Activated CD8-positive, alpha-beta memory T cell treated with anti-CD3 and anti-CD28 coated beads for 24 hours (primary cell): ENCODE data around the gene LYG2.
"Not testable (repeated sequence)": the region's sequence is repeated elsewhere in the genome, so short reads cannot be mapped to it uniquely, and the experiment has no call there.

Source experiments
- DNase-seq: peaks from one replicate; pipeline ENCODE4 v3.0.0-alpha.2; 2020

Gene LYG2, protein sequence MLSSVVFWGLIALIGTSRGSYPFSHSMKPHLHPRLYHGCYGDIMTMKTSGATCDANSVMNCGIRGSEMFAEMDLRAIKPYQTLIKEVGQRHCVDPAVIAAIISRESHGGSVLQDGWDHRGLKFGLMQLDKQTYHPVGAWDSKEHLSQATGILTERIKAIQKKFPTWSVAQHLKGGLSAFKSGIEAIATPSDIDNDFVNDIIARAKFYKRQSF

DNA sequence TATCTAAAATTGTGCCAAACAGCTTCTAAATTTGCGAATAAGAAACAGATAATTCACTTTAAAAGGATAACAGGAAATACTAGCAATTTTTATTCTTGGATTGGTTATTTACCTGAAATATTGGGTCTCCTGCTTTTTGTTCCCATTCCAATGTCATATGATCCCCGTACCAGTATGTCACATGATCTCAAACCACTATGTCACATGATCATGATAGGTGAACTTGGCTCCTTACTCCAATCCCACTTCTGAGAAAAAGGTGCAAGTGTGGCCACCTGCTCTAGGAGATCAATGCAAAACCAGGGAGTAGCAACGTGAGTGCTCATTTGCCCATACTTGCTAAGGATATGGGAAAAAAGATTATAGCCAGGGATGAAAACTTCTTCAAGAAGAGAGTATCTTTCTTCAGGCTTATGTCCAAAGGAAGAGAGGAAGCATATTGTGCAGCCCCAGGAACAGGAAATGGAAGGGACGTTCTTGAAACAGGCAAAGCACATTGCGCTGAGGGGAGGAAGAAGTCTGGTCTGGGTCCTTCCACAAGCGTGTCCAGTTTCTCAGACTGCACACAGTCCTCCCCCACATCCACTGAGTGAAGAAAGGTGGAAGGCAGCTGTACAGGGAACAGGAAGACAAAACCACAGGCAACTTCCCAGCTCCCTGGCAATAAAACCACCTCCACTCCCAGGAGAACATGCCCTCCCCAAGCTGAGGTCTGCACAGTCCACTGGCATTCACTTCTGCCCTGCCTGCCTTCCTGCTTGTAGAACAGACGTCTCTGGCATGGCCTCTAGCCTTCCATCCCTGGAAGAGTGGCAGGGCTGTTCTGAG, at the start of gene LYG2:
LYG2 (minus strand) TSS at position 176 of the 828 bp plus-strand sequence. CDS start 1,406 bp downstream, outside the sequence.
- DNase-seq: no peak

DNA sequence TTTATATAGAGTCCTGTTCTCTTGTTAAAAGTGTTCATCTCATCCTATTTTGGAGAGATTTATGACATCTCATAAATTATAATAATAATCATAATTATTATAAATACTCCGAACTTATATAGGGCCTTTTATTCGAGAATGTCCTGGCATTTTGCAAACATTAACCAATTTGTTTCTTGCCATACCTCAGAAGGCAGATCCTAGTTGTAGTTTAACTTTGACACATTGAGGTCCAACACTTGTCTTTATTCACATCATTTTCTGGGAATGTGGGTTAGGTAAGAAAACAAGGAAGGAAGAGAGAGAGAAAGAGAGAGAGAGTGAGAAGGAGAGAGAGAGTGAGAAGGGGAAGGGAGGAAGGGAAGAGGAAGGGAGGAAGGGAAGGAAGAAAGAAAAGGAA, 45.6 kb upstream of the LYG2 start, which contains the start of gene LYG1:
LYG1 (minus strand) TSS at position 101 of the 400 bp plus-strand sequence. CDS start 5,527 bp downstream, outside the sequence.
- not testable (repeated sequence) for DNase-seq

DNA sequence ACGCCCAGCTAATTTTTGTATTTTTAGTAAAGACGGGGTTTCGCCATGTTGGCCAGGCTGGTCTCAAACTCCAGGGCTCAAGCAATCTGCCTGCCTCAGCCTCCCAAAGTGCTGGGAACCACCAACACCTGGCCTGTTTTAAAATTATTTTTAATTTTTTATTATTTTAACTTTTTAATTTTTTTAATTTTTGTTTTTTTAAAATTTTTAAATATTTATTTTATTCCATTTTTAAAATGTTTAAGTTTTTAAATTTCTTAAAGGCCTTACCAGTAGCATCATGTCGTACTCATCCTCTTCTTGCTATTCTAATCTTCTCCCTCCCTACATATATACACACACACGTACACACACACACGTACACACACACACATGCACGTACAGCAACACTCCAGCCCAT, 44.1 kb upstream of the LYG2 start:
- DNase-seq: no peak

DNA sequence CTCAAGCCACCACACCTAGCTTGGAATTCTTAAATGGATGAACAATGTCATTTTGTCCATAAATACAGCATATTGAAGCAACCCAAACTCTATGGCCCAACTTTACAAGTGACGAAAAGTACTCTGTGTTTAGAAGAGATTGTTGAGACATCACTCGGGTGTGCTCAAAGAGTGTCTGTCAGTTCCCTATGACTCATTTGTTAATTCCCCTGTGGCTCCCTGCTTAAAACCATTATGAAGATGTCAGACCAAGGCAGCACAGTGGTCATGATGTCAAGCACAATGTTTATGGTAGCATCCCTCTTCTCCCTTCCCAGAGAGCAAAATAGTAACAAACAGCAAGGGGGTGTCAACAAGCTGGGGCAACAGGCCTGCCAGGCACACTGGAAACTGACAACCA, 42.5 kb upstream of the LYG2 start:
- no peak for DNase-seq

DNA sequence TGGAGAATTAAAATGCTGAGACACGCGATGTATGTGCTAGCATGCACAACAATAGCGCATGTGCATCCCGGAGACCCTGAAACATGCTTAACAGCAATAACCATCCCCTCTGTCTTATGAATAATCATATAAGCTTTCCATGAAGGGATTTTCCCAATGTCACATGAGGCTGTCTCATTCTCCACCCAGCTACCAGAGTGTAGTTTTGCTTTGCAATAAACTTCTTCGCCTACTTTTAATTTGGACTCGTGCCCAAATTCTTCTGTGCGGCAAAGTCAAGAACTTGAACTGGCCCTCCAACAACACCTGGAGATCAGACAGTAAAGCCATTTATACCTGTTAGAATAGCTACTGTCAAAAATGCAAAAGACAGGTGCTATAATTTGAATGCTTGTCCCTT, 30.1 kb upstream of the LYG2 start:
- DNase-seq: no peak

DNA sequence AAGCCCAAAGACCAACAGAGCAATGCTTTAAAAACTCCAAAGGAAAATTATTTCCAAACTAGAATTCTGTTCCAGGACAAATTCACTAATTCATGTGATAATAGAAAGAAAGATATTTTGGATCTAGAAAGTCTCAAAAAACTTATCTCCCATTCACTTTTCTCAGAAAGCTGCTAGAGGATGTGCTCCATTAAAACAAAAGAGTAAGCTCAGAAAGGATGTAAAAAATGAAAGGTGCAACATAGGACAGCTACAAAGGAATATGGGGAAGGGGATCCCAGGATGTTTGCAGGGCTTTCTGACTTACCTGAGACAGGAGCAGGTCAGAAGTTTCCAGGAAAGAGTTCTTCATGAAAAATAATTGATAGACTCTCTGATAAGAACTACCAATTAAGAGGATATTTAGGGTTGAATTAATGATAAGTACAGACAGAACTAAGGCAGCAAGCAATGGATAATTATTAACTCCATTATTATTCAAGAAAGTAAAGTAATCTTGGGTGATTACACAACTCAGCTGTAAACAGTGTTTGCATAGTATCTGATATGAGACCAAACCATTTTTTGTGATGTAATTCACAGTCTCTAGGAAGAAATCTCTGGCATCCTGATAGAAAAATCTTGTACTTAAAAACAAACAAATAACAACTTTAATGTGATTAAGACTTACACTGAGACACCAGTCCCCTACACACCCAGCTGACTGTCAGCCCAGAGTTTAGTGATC, 24.7 kb upstream of the LYG2 start:
- DNase-seq: no peak

DNA sequence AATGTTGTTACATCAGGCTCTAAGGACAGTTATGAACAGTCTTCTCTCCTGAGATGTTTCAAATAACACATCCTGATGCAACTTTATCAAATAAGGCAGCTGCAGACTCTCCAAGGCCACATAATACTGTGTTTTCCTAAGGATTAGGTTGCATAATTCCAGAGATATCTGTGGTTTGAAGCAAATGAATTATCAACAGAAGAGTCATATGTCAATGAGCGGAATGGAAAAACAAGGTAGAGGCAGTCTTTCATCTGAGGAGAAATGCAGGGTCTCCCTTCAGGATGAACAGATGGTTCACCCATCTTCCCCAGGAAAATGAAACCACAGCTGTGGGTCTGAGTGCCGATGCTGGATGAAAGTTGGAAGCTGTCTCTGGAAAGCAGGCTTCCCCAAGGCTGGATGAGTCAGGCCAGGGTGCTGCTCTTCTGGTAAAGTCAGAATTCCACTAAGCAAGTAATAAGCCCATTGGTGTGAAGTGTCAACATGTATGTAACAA, 23.4 kb upstream of the LYG2 start:
- DNase-seq: no peak

DNA sequence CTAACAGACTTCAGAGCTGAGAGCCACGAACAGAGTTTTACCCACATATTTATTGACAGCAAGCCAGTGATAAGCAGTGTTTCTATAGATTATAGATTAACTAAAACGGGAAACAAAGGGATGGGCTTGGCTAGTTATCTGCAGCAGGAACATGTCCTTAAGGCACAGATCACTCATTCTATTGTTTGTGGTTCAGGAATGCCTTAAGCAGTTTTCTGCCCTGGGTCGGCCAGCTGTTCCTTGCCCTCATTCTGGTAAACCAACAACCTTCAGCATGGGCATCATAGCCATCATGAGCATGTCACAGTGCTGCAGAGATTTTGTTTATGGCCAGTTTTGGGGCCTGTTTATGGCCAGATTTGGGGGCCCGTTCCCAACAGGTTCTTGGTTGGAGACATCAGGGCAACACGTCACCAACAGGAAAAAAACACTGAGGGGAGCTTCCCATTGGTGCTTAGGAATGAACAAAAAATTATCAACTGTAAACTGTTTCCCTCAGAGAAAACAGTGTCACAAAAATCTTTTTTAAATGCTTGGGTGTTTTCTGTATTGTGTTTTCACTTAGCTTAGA, 22.8 kb upstream of the LYG2 start:
- not testable (repeated sequence) for DNase-seq

DNA sequence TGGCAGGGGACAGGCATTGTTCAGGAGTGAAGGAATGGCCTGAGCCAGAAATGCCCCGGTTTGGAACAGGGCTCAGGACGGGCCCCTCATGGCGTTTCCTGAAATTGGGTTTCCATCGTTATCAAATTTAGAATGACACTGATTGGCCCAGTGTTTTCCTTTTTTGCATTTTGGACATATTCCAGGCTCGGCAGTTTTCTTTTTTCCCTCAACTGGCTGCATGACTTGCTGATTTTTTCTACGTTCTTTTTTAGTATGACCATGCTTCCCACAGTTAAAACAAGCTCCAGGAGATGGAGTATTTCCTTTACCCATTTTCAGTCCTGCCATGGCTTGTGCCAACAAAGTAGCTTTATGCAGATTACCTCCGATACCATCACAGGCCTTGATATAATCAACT, 20.4 kb upstream of the LYG2 start:
- DNase-seq: no peak

DNA sequence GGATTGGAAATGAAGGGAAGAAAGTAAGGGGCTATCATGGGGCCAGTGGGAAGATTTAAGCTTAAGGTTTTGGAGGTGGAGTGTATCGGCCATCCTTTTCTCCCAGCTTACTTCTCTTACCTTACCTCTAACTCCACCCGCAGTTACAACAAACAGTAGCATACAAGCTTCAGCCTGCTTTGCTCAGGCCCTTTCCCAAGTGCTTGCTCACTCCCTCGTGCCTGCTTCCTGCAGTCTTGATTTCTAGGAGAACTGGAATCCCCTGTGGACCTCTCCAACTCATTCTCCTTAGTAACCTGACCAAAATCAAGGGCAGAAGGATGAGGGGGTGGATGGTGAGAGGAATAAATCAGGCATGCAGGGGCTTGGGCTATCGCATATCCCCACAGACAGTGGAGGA, 5.8 kb upstream of the LYG2 start:
- no peak for DNase-seq

DNA sequence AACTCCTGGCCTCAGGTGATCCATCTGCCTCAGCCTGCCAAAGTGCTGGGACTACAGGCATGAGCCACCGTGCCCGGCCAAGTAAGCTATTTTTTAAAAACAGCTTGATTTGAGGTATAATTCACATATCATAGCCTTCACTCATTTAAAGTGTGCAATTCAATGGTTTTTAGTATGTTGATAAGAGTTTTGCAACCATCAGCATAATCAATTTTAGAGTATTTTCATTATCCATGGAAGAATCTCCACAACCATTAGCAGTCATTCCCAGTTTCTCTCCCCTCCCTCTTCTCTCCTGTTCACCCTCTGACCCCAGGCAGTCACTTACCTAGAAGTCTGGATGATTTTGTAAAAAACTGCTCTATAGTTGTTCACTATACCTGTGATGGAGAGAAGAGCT, 4.7 kb upstream of the LYG2 start:
- DNase-seq: no peak

DNA sequence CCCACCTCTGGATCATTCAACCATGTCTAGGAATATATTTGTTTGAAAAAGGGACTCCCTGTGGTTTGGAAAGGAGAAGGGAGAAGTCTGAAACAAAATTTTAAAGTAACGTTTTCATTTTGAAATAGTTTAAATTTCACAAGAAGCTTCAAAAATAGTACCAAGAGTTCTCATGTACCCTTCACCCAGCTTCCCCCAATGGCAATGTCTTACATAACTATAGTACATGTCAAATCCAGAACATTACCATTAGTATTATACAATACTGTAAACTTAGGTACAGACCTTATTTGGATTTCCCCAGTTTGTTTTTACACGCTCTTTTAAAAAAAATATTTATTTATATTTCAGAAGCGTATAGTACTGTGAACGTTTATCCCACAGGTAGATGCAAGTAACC, 4.0 kb upstream of the LYG2 start:
- no peak for DNase-seq

DNA sequence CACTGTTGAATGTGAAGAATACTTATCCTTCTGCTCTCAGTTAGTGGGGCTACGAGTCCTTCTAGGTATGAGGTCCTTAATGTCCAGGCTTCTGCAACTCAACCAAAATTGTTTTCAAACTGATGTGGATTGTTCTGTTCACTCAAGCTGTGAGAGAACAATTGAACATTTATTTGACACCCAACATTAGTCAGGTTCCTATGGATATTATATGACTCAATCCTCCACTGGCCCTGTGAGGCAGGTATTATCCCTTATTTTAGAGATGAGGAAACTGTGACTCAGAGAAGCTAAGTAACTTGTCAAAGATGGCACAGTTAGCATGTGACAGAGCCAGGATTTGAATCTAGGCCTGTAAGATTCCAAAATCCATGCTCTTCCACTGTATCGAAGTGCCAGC, 1.2 kb upstream of the LYG2 start:
- no peak for DNase-seq

DNA sequence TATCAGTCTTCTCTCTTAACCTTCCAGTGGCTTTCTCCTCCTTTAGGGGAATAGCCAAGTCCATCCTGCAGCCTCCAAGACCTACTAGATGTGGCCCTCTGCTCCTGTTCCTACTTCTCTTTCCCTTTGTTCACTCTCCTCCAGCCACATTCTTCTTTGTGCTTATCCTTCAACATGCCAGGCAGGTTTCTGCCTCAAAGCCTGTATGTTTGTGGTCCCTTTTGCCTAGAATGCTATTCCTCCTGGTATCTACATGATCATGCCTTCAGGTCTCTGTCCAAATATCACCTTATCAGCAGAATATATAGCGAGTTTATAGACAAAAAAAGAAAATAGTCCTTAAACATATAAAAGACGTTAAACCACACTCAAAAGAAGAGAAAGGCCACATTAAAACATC, 5.5 kb downstream of the LYG2 start:
- no peak for DNase-seq

DNA sequence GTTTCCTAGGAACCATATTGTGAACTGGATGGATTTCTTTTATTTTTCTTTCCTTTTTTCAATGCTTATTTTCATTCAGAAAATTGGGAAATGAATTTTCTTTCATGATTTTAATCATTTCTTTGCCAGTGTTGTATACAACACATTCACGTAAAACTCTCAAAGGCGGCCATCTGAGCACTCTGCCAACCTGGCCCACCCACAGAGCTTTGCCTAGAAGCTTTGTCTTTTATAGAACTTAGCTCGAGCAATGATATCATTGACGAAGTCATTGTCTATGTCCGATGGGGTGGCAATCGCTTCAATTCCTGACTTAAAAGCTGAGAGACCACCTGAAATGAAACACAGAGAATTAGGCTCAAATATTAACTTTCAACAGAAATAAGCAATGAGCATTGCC, 13.3 kb downstream of the LYG2 start:
- DNase-seq: no peak

DNA sequence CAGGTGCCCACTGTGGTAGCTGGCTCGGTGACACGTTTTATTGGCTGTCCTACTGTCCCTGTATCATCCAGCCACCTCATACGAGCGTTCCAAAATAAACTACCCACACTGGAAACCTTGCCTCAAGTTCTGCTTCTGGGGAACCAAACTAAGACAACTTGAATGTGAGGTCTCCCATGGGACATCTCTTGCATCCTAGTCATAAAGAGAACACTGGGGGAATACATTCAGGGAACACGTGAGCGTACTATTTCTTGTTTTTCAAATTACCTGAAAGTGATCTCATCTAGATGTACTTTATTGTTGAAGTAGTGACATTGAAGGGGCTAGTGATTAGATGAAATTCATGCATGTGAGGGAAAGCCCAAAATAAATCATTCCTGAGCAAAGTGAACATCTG, 15.0 kb downstream of the LYG2 start:
- no peak for DNase-seq

DNA sequence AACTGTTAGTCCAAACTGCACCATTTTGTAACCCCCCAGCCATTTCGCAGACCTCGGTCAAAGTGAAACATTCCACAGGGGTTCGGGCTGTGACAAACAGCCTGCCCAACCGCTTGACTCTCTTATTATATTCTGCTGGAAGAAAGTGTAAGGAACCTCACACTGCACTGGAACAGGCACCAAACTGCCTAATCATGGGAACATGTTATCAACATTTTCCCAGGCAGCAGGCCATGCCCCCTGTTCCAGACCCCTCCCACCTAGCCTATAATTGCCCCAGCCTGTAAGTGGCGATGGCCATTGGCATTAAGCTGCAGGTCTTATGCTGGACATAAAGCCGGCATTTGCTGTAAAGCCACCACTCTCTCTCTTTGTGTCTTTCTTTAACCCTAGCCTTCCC, 16.9 kb downstream of the LYG2 start:
- DNase-seq: no peak

DNA sequence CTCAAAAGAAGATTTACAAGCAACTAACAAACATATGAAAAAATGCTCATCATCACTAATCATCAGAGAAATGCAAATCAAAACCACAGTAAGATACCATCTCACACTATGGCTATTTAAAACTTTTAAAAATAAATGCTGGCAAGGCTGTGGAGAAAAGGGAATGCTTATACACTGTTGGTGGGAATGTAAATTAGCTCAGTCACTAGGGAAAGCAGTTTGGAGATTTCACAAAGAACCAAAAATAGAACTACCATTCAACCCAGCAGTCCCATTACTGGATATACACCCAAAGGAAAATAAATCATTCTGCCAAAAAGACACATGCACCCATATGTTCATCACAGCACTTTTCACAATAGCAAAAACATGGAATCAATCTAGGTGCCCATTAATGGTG, 22.3 kb downstream of the LYG2 start:
- not testable (repeated sequence) for DNase-seq

DNA sequence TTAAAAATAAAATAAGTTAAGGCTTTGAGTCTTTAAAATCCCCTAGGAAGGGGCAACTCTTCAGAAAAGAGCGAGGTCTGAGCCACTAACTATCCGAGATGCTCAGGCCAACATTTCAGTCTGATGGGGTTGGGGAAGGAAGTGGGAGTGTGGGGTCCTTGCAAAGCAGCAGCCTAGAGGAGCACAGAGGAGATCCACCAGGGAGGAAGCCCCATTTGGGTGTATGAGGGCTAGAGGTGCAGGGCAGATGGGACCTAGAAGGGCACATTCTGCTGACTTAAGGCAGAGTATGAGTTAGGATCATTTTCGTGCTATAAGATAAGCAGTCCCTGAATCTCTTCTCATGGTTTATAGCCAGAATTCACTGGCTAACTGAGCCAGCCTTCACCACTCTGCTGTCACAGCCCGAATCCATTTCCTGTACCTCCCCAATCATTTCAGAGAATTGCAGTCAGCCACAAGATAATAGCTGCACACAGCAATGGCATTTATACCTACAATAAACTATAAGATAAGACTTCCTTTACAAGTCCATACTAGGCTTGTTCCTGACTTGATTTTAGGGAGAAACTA, 37.5 kb downstream of the LYG2 start:
- DNase-seq: no peak

DNA sequence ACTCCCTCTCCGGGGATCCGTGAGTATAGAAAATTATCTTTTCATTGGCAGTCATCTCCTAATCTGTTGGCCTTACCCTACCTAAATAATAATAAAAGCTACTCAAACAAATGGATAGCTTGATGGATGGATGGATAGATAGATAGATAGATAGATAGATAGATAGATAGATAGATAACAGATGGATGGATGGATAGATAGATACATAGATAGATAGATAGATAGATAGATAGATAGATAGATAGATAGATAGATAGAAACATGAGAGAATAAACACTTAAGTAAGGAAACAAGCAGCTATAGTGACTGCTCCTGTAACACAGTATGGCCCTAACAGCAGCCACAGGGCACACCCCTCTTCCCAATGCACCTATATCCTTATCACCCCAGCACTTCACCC, 39.4 kb downstream of the LYG2 start:
- no peak for DNase-seq

DNA sequence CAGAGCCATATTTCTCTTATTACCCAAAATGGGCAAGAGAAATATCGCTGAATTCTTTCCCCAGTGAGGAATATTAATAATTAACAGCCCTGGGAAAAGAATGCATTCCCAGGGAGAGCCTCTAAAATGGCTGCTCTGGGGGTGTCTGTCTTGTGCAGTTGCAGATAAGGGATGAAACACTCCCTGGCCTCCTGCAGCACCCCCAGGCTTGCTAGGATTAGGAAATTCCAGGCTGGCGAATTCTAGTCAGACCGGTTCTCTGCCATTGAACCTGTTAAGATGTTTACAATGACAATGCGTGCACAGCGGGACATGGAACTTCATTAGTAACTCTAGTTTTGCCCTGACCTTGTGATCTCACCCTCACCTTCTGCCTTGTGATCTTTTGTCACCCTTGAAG, 50.0 kb downstream of the LYG2 start:
- DNase-seq: no peak

DNA sequence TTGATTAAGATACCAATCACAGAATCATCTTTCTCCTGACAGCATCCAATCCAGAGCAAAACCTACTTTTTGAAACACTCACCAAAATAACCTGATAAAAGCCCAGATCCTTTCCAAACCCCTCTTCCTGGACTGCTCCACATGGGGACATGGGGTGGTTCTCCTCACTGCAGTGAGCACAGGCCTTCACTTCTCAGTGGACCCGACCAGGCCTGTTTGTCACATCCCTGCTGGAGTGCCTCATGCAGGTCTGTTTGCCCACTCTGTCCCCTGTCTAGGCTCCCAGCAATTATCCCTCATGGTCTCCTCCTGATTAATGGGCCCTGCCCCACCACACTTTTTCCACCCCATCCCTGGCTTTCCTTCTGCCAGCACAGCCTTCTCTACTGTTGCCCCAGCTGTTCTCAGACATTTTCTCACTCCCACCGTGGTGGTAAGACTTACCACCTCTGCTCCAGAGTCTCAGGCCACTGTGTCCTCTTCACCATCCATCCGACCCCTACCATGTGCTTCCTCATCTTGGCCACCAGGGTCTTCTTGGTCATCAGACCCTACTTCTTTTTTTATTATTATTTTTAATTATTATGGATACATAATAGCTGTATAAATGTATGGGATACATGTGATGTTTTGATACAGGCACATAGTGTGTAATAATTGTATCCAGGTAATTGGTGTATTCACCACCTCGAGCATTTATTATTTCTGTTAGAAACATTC, 53.3 kb downstream of the LYG2 start:
- DNase-seq: no peak
